GM18517 (cell line): ENCODE results near the gene CNKSR2.

Experiments used
- ATAC-seq: cut with Tn5 transposase; IDR thresholded peaks from one replicate; pipeline ENCODE4 v1.9.1; 2021; ENCODE audit warnings: mild to moderate bottlenecking, moderate library complexity; ENCODE audit not compliant: unreplicated experiment

The CNKSR2 gene

DNA sequence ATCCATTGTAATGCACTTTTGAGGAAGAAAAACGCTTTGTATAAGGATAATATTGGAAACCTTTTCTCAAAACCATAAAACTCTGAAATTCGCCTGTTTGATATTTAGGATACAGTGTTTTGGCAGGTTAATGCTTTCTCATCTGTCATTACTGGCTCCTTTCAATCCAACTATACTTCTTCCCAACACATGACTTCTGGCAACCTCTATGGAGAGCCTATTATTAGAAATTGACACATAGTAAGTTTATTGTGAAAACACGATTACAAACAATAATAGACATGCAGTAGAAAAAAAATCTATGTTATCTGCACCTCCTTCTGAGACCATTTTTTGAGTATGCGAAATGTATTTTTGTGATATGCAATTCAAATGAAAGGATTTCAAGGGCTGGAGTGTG, 288.5 kb downstream of the CNKSR2 start:
- no peak for ATAC-seq

DNA sequence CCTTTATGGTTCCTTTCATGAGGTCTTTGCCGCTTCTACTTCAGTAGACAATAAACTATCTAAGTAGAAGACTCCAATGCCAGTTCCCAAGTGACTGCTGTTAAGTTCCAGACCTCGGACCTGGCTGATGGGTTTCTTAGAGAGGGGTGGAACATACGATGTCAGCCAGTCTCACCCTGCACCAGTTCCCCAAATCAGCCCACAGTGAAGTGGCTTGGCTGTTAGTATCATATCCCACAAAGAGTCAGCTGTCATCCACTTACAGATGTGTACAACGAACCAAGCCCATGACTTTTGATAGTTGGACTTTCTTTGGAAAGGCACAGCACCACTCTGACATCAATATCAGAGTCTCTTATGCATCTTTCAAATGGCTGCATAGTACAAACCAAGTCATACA, 292.0 kb downstream of the CNKSR2 start:
- ATAC-seq, result no peak

DNA sequence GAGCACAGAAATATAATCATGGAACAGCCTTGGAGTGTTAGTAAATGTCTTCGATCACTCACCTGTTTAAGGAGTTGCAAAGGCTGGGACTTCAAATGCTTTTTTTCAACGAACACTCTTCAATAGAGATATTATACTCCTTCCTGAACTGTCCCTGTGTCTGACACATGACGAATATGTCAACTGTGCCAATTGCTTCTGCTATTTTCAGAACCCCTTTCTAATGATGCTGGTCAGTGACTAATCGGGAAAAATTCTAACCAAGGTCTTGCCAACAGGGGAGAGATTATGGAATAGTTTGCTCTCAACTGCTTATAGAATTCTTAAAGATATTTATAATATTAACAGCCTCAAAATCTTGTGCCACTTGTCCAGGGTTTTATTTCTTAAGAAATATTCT, 292.5 kb downstream of the CNKSR2 start:
- ATAC-seq, result no peak

DNA sequence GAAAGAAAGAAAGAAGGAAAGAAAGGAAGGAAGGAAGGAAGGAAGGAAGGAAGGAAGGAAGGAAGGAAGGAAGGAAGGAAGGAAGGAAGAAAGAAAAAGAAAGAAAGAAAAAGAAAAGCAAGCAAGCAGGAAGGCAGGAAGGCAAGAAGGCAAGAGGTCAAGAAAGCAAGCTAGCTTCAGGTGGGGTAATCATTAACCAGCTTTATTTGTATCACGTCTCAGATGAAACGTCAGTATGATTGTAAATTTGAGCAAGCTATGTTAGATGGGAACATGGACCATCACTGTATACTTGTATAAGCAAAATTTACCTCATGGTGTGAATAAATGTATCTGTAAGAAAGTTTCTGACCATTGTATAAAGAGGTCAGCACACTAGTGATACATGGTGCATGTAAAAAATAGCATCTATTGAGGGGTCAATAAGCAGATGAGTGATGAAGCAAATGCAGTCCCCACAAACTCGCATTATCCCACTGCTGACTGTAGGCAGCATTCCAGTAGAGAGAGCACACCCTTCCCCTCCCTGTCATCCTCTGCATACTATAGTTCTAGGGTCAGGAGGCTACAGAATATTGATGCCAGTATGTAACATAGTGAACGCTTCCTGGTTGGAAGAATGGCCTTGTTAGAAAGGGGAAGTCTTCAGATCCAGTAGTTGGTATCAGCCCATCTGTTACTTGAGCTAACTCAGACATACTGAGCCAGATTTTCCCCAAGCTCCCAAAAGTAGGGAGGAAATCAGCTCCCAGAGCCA, 300.4 kb downstream of the CNKSR2 start:
- ATAC-seq, result no peak

DNA sequence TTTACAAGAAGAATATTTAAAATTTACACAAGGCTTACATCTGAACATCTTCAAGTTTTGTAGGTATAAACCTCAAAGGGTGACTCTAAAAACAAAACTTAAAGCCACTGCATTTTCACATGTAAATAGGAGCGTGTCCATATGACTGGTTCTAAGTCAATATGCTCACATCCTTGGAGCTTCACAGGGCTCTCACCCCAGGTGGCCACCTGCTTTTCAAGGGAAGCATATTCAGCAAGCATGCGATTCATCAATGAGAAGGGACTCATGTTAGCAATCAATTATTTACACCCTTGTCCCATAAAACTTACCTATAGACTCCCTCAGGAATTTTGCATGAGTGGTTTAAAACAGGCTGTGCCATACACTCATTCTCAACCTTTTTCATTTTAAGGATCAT, 301.7 kb downstream of the CNKSR2 start:
- ATAC-seq, result no peak

DNA sequence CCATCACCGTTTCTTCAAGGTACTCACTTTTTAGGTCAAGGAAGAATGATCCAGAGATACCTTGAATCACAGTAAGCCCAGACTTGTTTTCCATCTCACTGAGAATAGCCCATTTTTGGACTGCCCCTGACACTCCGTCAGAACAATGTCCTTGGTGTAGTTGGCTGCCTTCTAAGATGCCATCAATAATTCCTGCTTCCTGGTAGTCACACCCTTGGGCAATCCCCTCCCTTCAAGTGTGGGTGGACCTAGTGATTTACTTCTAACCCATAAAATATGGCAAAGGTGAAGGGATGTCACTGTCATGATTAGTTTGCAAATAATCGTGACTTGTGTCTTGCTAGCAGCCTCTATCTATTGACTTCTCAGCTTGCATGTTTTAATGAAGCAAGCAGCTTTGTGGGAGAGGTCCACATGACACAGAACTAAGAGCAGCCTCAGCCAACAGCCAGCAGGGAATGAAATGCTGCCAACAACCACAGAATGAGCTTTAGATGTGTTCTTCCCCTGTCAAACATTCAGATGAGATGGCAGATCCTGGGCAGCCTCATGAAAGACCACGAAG, 303.9 kb downstream of the CNKSR2 start:
- no peak for ATAC-seq

DNA sequence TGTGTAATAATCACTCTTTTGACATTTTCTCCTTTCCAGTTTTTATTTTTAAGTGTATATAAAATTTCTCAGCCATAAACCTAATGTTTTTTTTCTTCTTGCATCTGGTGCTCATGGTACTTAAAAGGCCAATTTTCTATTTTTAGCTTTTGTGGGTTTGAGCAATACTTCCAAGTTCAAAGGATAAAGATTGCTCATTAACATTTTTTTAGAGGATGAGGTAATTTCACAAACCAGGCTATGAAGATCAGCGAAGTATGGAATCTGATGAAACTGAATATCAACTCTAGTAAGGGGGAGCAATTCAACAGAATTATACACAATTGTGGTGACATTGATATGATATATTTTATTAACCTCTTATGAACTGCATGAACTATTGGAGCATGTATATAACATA, 309.7 kb downstream of the CNKSR2 start:
- ATAC-seq, result no peak

DNA sequence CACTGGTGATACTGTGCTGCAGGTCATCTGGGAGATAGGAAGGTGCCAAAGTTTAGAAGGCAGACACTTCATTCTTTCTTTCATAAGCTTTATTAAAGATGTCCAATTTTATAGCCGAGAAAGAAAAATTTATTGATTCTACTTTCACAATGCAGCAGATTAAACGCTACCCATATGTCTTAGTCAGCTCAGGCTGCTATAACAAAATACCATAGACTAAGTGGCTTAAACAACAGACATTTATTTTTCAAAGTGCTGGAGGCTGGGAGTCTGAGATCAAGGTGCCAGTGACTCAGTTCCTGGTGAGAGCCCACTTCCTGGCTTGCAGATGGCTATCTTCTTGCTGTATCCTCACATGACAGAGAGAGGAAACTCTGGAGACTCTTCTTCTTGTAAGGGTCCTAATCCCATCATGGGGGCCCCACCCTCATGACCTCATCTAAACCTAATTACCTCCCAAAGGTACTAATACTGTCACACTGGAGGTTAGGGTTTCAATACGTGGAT, 317.3 kb downstream of the CNKSR2 start:
- ATAC-seq, result no peak

DNA sequence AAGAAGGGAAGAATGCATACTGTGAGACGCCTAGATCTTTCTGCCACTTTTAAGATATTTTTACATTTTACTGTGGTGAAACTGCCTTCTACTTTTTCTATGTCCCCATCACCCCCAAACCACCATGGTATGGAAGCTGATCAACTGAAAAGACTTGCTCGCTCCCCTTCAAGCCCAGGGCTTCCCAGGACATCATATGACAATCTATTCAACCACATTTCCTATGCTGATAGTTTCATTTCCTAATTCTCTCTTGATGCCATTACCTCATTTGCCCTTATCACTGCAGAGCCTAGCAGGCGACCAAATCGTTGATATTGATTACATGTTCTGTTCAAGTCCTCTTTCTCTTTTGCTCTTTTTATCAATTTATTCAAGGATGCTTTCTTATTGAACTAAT, 324.1 kb downstream of the CNKSR2 start:
- ATAC-seq, result no peak

DNA sequence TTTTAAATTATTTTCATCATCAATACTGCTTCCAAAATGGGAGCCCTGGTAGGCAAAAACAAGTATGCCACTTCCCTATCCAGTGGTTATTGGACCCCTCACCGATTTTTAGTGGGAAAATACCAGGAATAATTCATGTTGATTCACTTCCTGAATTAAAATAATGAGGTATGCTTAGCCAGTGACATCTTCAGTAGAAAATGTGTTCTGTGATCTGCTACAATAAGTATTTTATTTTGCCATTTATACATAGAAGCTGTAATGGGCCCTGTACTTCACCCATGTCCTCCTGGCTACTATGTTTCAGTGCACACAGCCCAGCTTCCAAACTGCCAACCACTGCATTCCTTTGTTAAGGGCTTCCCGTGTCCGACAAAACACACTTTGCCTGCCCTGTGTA, 324.9 kb downstream of the CNKSR2 start:
- ATAC-seq, result no peak

DNA sequence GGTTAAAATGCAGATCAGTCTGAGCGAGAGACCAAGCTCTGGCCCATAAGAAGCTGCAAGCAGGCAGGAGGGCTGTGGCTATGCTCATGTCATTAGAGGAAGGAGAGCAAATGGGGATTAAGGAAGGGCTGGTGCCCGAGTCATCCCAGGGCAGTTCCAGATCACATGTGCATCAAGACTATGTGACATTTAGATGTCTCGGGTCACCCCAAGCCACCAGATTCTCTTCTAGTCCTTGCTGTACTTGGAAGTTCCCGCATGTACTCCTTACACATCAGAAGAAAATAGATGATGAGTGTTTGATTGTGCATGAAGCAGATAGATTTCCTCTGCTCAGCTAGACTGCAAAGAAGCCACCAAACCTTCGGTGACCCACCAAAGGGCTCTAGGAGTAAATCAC, 326.1 kb downstream of the CNKSR2 start:
- no peak for ATAC-seq

DNA sequence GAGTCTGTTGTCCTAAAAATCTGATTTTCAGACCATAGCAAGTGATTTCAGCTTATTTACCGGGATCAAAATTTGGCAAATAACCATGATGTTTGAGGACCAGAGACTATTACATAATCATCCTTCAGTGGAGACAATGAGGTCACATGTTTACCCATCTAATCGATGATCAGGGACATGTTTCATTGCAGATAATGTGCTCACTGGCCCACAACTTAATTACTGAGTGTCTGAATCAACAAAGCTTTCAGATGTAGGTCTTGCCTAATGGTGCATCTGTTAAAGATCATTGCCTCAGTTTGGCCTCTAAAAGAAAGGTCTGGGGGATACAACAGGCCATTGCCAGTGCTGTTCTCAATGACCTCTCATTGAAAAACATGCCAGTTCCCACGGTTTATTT, 326.7 kb downstream of the CNKSR2 start:
- no peak for ATAC-seq

DNA sequence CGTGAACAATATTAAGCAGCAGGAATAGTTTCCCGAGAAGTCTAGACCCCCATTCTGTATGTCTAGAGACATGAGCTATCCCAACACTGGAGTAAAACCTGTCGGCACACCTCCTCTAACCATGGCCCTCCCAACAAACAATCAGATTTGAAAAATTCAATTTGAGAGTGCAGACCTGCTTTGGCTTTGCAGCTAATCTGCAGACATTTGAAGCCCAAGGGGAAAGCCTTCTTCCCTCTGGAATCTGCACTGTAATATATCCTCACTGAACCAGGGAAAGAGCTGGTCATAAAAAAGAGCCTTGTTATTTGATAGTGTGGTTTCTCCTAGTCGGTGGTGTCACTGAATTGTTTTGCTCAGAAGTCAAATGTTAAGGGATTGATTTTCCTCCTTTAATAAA, 328.5 kb downstream of the CNKSR2 start:
- no peak for ATAC-seq
